GM21447 (cell line): ENCODE results near the gene DESI2.
A peak's percentile ranks its signal among the peaks of the same experiment; 100 is the strongest.
"Not testable (repeated sequence)": the region's sequence is repeated elsewhere in the genome, so short reads cannot be mapped to it uniquely, and the experiment has no call there.

Experiments used
- ATAC-seq: cut with Tn5 transposase; IDR thresholded peaks from one replicate; pipeline ENCODE4 v1.9.1; 2021; ENCODE audit not compliant: unreplicated experiment

Gene DESI2

GRCh38 chr1:244654108-244655038, 1.4 kb downstream of the DESI2 start:
- ATAC-seq = no peak

DNA sequence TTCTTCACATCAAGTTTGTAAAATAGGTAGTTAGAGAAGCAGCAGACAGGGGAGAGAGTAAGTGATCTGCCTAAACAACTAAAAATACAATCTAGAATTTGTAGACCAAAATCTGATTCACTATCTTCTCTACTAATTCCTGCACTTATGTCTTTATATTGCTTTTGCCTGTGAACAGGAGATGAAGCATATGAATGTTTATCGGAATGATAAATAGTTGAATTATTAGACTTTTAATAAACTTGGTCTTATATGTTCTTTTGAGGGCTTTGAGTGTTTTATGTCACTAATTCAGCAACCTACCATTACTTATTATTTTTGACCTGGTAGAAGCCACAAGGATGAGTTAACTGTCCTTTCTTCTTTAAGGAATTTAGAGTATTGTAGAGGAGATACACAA, 2.3 kb downstream of the DESI2 start:
- no peak for ATAC-seq

DNA sequence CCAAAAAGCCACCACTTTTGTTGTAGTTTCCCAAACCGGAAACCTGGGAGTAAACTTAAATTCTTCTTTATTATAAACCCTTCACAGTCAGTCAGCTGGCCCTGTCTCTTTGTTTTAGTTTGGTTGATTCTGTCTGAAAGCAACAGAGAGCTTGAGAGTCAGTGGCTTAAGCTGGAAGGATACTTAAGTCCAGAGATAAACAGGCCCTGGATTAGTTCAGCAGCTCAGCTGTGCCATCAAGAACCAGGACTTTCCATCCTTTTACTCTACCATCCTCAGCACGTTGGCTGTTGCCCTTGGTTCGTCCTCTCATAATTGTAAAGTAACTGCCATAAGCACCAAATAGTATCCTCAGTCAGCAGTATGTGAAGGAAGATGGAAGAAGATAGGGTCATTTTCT, 4.5 kb downstream of the DESI2 start:
- ATAC-seq = no peak

GRCh38 chr1:244659694-244660093, 6.8 kb downstream of the DESI2 start:
- no peak for ATAC-seq

DNA sequence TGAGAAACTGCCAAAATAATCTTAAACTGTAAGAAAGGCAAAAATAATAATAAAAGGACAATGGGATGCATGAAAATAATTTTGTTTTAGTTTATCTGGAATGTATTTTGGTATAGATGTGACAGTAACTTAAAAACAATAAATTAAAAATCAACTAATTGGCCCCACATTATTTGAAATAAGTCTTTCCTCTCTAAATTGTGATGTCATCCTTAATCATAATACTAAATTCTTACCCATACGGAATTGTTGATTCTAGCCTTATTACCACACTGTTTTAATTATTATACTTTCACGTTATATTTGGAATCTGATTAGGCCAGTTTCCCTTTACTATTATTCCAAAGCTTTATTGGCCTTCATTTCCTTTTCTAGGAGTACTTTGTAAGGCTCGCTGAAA, 7.7 kb downstream of the DESI2 start:
- ATAC-seq = no peak

DNA sequence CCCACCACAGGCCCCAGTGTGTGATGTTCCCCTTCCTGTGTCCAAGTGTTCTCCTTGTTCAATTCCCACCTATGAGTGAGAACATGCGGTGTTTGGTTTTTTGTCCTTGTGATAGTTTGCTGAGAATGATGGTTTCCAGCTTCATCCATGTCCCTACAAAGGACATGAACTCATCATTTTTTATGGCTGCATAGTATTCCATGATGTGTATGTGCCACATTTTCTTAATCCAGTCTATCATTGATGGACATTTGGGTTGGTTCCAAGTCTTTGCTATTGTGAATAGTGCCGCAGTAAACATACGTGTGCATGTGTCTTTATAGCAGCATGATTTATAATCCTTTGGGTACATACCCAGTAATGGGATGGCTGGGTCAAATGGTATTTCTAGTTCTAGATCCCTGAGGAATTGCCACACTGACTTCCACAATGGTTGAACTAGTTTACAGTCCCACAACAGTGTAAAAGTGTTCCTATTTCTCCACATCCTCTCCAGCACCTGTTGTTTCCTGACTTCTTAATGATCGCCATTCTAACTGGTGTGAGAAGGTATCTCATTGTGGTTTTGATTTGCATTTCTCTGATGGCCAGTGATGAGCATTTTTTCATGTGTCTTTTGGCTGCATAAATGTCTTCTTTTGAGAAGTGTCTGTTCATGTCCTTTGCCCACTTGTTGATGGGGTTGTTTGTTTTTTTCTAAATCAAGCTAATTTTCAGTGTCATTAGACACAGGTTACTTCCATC, 8.8 kb downstream of the DESI2 start:
- ATAC-seq = not testable (repeated sequence)

DNA sequence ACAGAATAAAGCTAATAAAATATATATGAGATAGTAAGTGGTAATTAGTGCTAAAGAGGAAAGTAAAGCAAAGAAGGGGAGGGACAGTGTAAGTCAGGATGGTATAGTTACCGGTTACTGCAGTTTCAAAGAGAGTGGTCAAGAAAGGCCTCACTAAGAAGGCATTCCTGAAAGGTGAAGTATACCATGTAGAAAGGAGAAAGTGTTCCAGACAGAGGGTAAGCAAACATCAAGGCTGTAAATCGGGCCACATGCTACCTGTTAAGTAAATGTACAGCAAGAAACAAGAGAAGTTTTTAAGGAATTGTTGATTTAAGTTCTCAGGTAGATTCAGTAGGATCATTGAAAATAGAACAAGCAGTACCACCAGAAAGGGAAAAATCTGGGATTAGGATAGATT, 9.7 kb downstream of the DESI2 start:
- ATAC-seq = no peak

DNA sequence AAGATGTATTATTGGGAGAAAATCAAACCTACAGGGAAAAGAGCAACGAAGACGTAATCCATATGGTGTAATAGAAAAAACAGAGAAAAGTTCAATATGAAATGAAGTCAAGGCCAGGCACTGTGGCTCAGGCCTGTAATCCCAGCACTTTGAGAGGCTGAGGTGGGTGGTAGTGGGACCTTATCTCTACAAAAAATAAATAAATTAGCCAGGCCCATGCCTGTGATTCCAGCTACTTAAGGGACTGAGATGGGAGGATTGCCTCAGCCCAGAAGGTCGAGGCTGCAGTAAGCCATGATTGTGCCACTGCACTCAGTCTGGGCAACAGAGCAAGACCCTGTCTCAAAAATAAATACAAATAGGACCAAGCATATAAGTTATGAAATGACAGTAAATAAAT, 11.4 kb downstream of the DESI2 start:
- no peak for ATAC-seq

DNA sequence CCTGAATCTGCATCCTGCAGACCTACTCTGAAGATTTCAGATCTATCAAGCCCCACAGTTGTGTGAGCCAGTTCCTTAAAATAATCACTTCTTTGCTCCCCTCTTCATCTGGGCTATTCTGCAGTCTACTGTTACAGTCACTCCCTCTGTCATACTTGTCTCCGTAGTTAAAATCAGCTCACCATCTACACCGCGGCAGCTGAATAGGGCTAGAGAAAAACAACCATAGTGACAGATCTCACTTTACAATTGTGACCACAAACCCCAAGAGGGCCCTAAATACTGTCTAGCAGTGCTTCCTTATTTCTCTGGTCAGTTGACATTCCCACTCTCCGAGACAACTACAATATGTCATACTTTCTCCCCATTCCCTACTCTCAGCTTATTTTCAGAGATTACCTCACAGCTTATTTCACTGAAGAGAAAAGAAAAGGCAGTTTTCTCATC, 12.9 kb downstream of the DESI2 start:
- peak; percentile 65 for ATAC-seq

DNA sequence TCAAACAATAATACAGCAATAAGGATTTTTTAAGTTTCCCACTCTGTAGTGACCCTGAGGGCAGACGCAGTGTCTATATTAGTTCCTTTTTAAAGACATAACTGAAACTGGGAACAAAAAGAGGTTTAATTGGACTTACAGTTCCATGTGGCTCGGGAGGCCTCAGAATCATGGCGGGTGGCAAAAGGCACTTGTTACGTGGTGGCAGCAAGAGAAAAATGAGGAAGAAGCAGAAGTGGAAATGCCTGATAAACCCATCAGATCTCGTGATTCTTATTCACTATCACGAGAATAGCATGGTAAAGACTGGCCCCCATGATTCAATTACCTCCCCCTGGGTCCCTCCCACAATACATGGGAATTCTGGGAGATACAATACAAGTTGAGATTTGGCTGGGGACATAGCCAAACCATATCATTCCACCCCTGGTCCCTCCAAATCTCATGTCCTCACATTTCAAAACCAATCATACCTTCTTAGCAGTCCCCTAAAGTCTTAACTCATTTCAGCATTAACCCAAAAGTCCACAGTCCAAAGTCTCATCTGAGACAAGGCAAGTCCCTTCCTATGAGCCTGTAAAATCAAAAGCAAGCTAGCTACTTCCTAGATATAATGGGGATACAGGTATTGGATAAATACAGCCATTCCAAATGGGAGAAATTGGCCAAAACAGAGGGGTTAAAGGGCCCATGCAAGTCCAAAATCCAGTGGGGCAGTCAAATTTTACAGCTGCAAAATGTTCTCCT, 13.9 kb downstream of the DESI2 start:
- not testable (repeated sequence) for ATAC-seq

DNA sequence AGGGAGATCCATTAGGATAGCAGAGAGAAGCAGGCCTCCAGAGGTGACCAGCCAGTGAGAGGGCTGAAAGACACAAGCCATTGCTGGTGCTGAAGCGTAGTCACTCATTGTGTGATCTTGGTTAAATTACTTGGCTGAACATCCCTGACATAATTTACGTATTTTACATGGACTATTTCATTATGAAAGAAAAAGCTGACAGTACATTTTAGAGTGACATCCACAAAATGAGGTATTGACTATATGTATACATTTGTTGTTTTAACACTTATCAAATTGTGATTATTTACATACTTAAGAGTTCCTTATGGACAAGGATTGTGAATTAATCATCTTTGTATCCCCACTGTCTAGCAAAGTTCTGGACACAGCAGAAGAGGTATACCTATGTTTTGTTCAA, 14.9 kb downstream of the DESI2 start:
- ATAC-seq = no peak

- no peak for ATAC-seq
These were observed 20.2 kb downstream of the DESI2 start for GRCh38 chr1:244672946-244673682.

DNA sequence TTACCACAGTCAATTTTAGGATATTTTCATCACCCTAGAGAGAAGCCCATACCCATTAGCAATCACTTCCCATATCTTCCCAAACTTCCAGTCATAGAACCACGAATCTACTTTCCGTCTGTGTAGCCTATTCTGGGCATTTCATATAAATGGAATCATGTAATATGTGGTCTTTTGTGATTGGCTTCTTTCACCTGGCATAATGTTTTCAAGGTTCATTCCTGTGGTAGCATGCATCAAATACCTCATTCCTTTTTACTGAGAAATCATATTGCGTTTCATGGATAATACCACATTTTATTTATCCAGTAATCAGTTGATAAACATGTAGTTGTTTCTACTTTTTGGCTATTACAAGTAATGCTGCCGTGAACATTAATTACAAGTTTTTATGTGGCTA, 21.5 kb downstream of the DESI2 start:
- ATAC-seq = no peak

DNA sequence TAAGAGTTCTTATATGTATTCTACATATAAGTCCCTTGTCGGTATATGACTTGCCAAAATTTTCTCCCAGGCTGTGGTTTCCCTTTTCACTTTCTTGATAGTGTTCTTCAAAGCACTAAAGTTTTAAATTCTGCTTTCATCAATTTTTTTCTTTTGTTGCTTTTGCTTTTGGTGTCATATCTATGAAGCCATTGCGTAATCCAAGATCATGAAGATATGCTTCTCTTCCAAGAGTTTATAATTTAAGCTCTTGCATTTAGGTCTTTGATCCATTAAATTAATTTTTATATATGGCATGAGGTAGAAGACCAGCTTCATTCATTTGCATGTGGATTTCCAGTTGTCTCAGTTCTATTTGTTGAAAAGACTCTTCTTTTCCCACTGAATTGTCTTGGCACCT, 22.2 kb downstream of the DESI2 start:
- ATAC-seq = no peak

DNA sequence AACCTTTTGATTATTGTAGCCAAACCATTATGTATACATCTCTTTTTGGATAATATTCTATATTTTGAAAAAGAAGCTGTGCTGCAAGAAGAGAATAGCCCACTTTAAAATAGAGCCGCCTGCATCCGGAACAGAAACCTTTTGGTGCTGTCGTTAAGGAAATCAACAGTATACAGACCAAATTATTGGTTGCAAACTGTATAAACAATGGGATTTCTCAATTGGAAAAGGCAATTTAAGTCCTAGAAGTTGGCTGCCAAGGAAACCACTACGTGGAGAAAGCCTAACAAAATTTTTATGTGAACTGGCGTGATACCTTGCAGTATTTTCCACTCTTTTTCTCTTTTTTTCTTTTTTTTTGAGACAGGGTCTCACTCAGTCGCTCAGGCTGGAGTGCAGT, 25.8 kb downstream of the DESI2 start:
- ATAC-seq = no peak

GRCh38 chr1:244680667-244681066, 27.7 kb downstream of the DESI2 start:
- ATAC-seq = no peak

DNA sequence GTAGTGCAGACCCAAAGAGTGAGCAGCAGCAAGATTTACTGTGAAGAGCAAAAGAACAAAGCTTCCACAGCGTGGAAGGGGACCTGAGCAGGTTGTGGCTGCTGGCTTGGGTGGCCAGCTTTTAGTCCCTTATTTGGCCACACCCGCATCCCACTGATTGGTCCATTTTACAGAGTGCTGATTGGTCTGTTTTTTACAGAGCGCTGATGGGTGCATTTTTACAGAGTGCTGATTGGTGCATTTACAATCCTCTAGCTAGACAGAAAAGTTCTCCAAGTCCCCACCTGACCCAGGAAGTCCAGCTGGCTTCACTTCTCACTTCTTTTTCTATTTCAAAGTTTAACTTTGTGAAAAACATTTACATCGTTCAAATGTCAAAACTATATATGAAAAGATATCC, 29.2 kb downstream of the DESI2 start:
- not testable (repeated sequence) for ATAC-seq

DNA sequence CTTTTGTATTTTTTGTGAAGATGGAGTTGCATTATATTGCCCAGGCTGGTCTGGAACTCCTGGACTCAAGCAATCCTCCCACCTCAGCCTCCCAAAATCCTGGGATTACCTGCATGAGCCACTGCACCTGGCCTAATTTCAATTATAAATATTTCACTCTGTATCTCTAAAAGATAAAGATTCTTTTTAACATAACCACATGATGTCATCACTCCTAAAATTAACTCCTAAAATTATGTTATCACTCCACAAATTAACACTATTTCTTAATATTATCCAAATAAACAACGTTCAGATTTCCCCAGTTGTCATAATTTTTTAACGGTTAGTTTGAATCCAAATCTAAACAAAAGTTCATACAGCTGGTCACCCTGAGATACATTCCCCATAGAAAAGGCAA, 43.0 kb downstream of the DESI2 start:
- ATAC-seq = no peak

DNA sequence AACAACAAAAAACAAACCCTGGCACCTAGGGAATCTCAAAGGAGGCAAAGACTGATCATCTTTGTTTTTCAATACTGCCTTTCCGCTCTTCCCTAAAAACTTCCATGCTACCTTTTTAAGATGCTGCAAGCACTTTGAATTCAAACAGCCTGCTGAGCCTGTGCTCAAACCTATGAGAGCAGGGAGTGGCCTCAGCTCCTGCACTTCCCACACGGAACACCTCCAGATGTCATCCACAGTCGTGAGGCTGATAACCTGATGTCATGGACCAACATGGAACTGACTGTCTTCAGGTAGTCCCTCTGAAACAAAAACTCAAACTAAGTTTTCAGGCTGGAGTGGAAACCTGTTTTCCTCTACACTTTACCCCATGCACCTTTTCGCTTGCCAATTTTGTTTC, 46.8 kb downstream of the DESI2 start:
- no peak for ATAC-seq

DNA sequence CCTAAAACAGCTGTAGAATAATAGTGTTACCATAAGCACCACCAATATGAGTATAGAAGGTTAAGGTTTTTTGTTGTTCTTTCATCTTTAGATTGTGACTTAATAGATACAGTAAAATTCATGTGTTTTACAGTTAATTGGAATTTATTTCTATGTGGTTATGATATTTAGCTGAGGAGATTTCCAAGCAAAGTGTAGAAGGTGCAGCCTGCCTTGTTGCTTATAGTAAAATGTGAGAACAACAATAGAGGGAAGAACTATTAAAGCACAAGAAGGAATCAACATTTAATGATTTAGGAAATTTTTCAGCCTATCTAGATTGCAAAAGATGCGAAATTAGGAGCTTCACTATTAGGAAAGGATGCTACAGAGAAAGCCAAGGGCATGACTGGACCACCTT, 47.9 kb downstream of the DESI2 start:
- ATAC-seq = no peak

DNA sequence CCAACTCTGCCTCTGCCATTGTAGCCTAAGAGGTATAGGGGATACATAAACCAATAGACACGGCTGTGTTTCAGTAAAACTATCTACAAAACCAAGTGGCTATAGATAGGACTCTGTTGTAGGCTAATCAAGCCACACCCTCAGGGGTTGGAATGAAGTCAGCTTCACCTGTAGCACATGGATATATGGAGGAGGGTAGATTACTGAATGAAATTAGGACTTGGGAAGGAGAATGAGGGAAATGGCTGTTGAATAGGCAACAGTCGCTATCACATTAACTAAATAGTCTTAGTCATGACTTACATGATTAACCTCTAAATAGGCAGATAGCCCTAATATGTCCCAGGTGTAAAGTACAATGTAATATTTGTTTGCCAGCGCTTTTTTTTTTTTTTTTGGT, 49.7 kb downstream of the DESI2 start:
- ATAC-seq = no peak
